Measurements from ENCODE around the gene PEA15. TPM values are rescaled to one million over a fixed set of nuclear protein-coding genes. Genes with fewer than 3 reads are reported as not detected.

Gene PEA15
- total RNA-seq, 3 donors from 2014 or later = 69.8 to 128 (median 127) TPM

- peaks cover 0 to 18% of the 10 kb centered on the region in 2 donors for H3K4me1 ChIP-seq
- no peaks in the 10 kb centered on the region for H3K36me3 ChIP-seq
- H3K27me3 ChIP-seq = no peaks in the 10 kb centered on the region
- intact Hi-C loops (cut with DNase I; ENCODE audit: low total_unique reads) = no loop called here
- H3K4me3 ChIP-seq = no peak overlapping the region
- H3K9me3 ChIP-seq = no peaks in the 10 kb centered on the region
- DNase-seq (ENCODE audit: low spot score in 2 of 2) = no peak
- TF ChIP-seq POLR2A (IDR thresholded peaks at IDR 0.05) (no peak), CTCF (IDR thresholded peaks at IDR 0.05) (no peak), POLR2AphosphoS5 (IDR thresholded peaks at IDR 0.05) (no peak)
- no peak overlapping the region for H3K27ac ChIP-seq
Measured at GRCh38 chr1:160258177-160258798, 53.1 kb downstream of the PEA15 start.

GRCh38 chr1:160260406-160261382 lies 55.5 kb downstream of the PEA15 start:
- H3K4me1 ChIP-seq = peaks cover 0 to 18% of the 10 kb centered on the region in 2 donors
- H3K36me3 ChIP-seq = no peaks in the 10 kb centered on the region
- intact Hi-C loops (cut with DNase I; ENCODE audit: low total_unique reads) = no loop called here
- TF ChIP-seq CTCF (IDR thresholded peaks at IDR 0.05) = no peak
- TF ChIP-seq POLR2AphosphoS5 (IDR thresholded peaks at IDR 0.05) = no peak
- TF ChIP-seq POLR2A (IDR thresholded peaks at IDR 0.05) = no peak
- H3K9me3 ChIP-seq = no peaks in the 10 kb centered on the region
- peak overlapping the region; percentile 89 to 99 (median 94) for H3K4me3 ChIP-seq
- H3K27me3 ChIP-seq = no peaks in the 10 kb centered on the region
- H3K27ac ChIP-seq = peak overlapping the region; percentile 98 to 99
- no peak for DNase-seq (ENCODE audit: low spot score in 2 of 2)

GRCh38 chr1:160261556-160261892 lies 56.3 kb downstream of the PEA15 start:
- peak overlapping the region; percentile 98 to 99 for H3K27ac ChIP-seq
- no peaks in the 10 kb centered on the region for H3K36me3 ChIP-seq
- H3K9me3 ChIP-seq = no peaks in the 10 kb centered on the region
- H3K4me3 ChIP-seq = peak overlapping the region; percentile 89 to 99 (median 94)
- H3K27me3 ChIP-seq = no peaks in the 10 kb centered on the region
- no peak for TF ChIP-seq CTCF (IDR thresholded peaks at IDR 0.05)
- peak in 1 of 2 donors; percentile 36 for DNase-seq (ENCODE audit: low spot score in 2 of 2)
- intact Hi-C loops (cut with DNase I; ENCODE audit: low total_unique reads) = no loop called here
- H3K4me1 ChIP-seq = peaks cover 0 to 15% of the 10 kb centered on the region in 2 donors

- Histone ChIP-seq H3K27ac (peak within 1 kb of the TSS; percentile 98 to 99), H3K4me3 (peak within 1 kb of the TSS; percentile 89 to 99 (median 94)), H3K36me3 (no peaks in the 10 kb centered on the region), H3K4me1 (peaks cover 0 to 9% of the 10 kb centered on the region in 2 donors), H3K27me3 (no peaks in the 10 kb centered on the region), H3K9me3 (no peaks in the 10 kb centered on the region)
- TF ChIP-seq CTCF (IDR thresholded peaks at IDR 0.05) (peak in 2 of 3 donors; percentile 6 to 9), POLR2A (IDR thresholded peaks at IDR 0.05) (peak; percentile 97), POLR2AphosphoS5 (IDR thresholded peaks at IDR 0.05) (peak; percentile 93 to 99 (median 96))
- peak; percentile 96 to 98 for DNase-seq (ENCODE audit: low spot score in 2 of 2)
- intact Hi-C loops (cut with DNase I; ENCODE audit: low total_unique reads) = no loop called here
Measured at GRCh38 chr1:160261893-160262794, 57.0 kb downstream of the PEA15 start, which contains the start of gene DCAF8. TSS of gene DCAF8 (minus strand) at chr1:160262549. CDS start at chr1:160244008, 18,541 bp downstream.

Data from breast epithelium (tissue), 4 donors.